H1 (cell line): ENCODE results near the gene GRAMD1B. TPM values are rescaled to one million over a fixed set of nuclear protein-coding genes. Genes with fewer than 3 reads are reported as not detected.

ENCODE experiments used
- CTCF ChIA-PET: fragments of 300-600 bp; sonication (Branson Sonifier 250); formaldehyde crosslinking; loops from one replicate; lab custom pipeline; 2021; ENCODE audit not compliant: partially characterized antibody; lab: Charles Lee
- POLR2A ChIA-PET: fragments of 300-600 bp; sonication (Branson Sonifier 250); formaldehyde crosslinking; loops from one replicate; lab custom pipeline; 2021; ENCODE audit warnings: inconsistent platforms; ENCODE audit not compliant: partially characterized antibody; lab: Charles Lee
- DNase-seq, 2 experiments: peaks; one replicate each; pipeline versions ENCODE4 v3.0.0 to v3.0.0-alpha.2; 2010 to 2022; ENCODE audit warnings: low spot score in 2 of 2, low read depth in 1 of 2, mixed read lengths in 1 of 2
- FAIRE-seq: peaks from 2 replicates; lab custom pipeline; 2011; peaks lifted over from hg19 to GRCh38; lab: Jason Lieb, UNC
- H2AFZ ChIP-seq: 2 replicates; pipeline ENCODE4 v1.8.1; 2012; ENCODE audit warnings: low read length, inconsistent platforms
- H2AK5ac ChIP-seq: 2 replicates; pipeline ENCODE4 v1.6.1; 2013; ENCODE audit warnings: low read depth, low read length
- H2BK120ac ChIP-seq: replicated peaks from 2 replicates; pipeline ENCODE3; 2013; ENCODE audit warnings: low read depth, low read length, inconsistent platforms
- H2BK12ac ChIP-seq: 2 replicates; pipeline ENCODE4 v1.6.1; 2013; ENCODE audit warnings: low read depth, low read length
- H2BK15ac ChIP-seq: 2 replicates; pipeline ENCODE4 v1.6.1; 2013; ENCODE audit warnings: low read length
- H2BK20ac ChIP-seq: 2 replicates; pipeline ENCODE4 v1.6.1; 2013; ENCODE audit warnings: low read length
- H2BK5ac ChIP-seq: 2 replicates; pipeline ENCODE4 v1.6.1; 2013; ENCODE audit warnings: low read depth, low read length
- H3K14ac ChIP-seq: 2 replicates; pipeline ENCODE4 v1.6.1; 2013; ENCODE audit warnings: inconsistent platforms; ENCODE audit not compliant: insufficient read length
- H3K18ac ChIP-seq: 2 replicates; pipeline ENCODE4 v1.6.1; 2013; ENCODE audit warnings: low read length; ENCODE audit errors: extremely low read depth
- H3K23ac ChIP-seq: 2 replicates; pipeline ENCODE4 v1.6.1; 2013; ENCODE audit warnings: inconsistent platforms; ENCODE audit not compliant: insufficient read length
- H3K23me2 ChIP-seq: 2 replicates; pipeline ENCODE4 v1.6.1; 2013; ENCODE audit warnings: low read depth, low read length
- H3K27ac ChIP-seq: 2 replicates; pipeline ENCODE4 v1.6.1; 2011; ENCODE audit warnings: low read depth, low read length, inconsistent platforms
- H3K27me3 ChIP-seq, 4 experiments: replicated peaks in 1 of 4; 1 replicate in 1 of 4; 2 replicates in 3 of 4; pipeline versions ENCODE4 v1.6.1 to v1.8.1; 2011 to 2013; ENCODE audit warnings: low read length in 3 of 4, mild to moderate bottlenecking in 3 of 4, inconsistent platforms in 2 of 4, mixed read lengths in 2 of 4, moderate library complexity in 1 of 4; ENCODE audit not compliant: control insufficient read depth in 3 of 4, insufficient read depth in 3 of 4; ENCODE audit errors: extremely low read depth in 1 of 4
- H3K36me3 ChIP-seq, 4 experiments: 2 replicates each; pipeline versions ENCODE4 v1.6.1 to v1.8.1; 2011 to 2013; ENCODE audit warnings: mild to moderate bottlenecking in 4 of 4, low read length in 3 of 4, moderate library complexity in 2 of 4, control low read depth in 1 of 4, inconsistent platforms in 1 of 4; ENCODE audit not compliant: insufficient read depth in 4 of 4, control insufficient read depth in 2 of 4
- H3K4ac ChIP-seq: replicated peaks from 2 replicates; pipeline ENCODE3; 2013; ENCODE audit warnings: low read length, low read depth, mixed read lengths, inconsistent platforms; ENCODE audit not compliant: insufficient read length
- H3K4me1 ChIP-seq, 4 experiments: replicated peaks in 1 of 4; 1 replicate in 1 of 4; 2 replicates in 3 of 4; pipeline versions ENCODE4 v1.6.1 to v1.8.1; 2011 to 2013; ENCODE audit warnings: low read length in 3 of 4, inconsistent platforms in 2 of 4, mixed read lengths in 1 of 4; ENCODE audit not compliant: insufficient read depth in 4 of 4, control insufficient read depth in 3 of 4
- H3K4me2 ChIP-seq, 2 experiments: 2 replicates each; pipeline versions ENCODE4 v1.6.1 to v1.8.1; 2011 to 2013; ENCODE audit warnings: low read depth in 2 of 2, low read length in 2 of 2, control low read depth in 1 of 2, inconsistent platforms in 1 of 2, mild to moderate bottlenecking in 1 of 2; ENCODE audit not compliant: insufficient read depth in 1 of 2
- H3K4me3 ChIP-seq, 4 experiments: fragments of 200-600, 300-600 bp in 1 of 4; sonication (generic), shearing (Covaris generic), sonication (Bioruptor Twin) in 1 of 4; 2 replicates each; pipeline versions ENCODE4 v1.5.1 to v1.8.1; 2011 to 2016; ENCODE audit warnings: low read length in 4 of 4, low read depth in 3 of 4, control low read depth in 2 of 4, inconsistent platforms in 2 of 4, mild to moderate bottlenecking in 2 of 4, mixed read lengths in 1 of 4, moderate library complexity in 1 of 4; ENCODE audit not compliant: insufficient read depth in 2 of 4; ENCODE audit errors: extremely low read depth in 1 of 4
- H3K56ac ChIP-seq: replicated peaks from 2 replicates; pipeline ENCODE3; 2013; ENCODE audit warnings: low read depth, mild to moderate bottlenecking, mixed read lengths, low read length, inconsistent platforms; ENCODE audit not compliant: insufficient read length
- H3K79me1 ChIP-seq: 2 replicates; pipeline ENCODE4 v1.6.1; 2013; ENCODE audit warnings: low read depth, low read length, control low read depth
- H3K79me2 ChIP-seq, 2 experiments: 2 replicates each; pipeline versions ENCODE4 v1.6.1 to v1.8.1; 2012 to 2013; ENCODE audit warnings: low read length in 2 of 2, mild to moderate bottlenecking in 2 of 2, inconsistent platforms in 1 of 2; ENCODE audit not compliant: insufficient read depth in 2 of 2, control insufficient read depth in 1 of 2
- H3K9ac ChIP-seq, 4 experiments: replicated peaks in 1 of 4; 1 replicate in 1 of 4; 2 replicates in 3 of 4; pipeline versions ENCODE4 v1.6.1 to v1.8.1; 2011 to 2013; ENCODE audit warnings: low read depth in 3 of 4, low read length in 3 of 4, control low read depth in 2 of 4, mild to moderate bottlenecking in 2 of 4, moderate library complexity in 2 of 4, inconsistent platforms in 1 of 4; ENCODE audit errors: extremely low read depth in 1 of 4
- H3K9me3 ChIP-seq, 2 experiments: 2 replicates each; pipeline versions ENCODE4 v1.6.1 to v1.8.1; 2012 to 2013; ENCODE audit warnings: mild to moderate bottlenecking in 2 of 2, moderate library complexity in 2 of 2, control low read depth in 1 of 2, inconsistent platforms in 1 of 2, low read depth in 1 of 2, low read length in 1 of 2, mixed read lengths in 1 of 2; ENCODE audit not compliant: insufficient read depth in 2 of 2
- H4K20me1 ChIP-seq, 2 experiments: replicated peaks in 1 of 2; 2 replicates each; pipeline versions ENCODE3 to v1.8.1; 2011 to 2013; ENCODE audit warnings: inconsistent platforms in 2 of 2, low read length in 2 of 2, mild to moderate bottlenecking in 1 of 2; ENCODE audit not compliant: insufficient read depth in 2 of 2, control insufficient read depth in 1 of 2
- H4K5ac ChIP-seq: 2 replicates; pipeline ENCODE4 v1.6.1; 2013; ENCODE audit warnings: low read length, low read depth, mixed read lengths, inconsistent platforms; ENCODE audit not compliant: insufficient read length
- H4K8ac ChIP-seq: 2 replicates; pipeline ENCODE4 v1.8.0; 2013; ENCODE audit warnings: mild to moderate bottlenecking, moderate library complexity, low read length, inconsistent platforms; ENCODE audit not compliant: insufficient read depth; ENCODE audit errors: extremely low read depth
- H4K91ac ChIP-seq: replicated peaks from 2 replicates; pipeline ENCODE3; 2013; ENCODE audit warnings: low read length, mixed read lengths, inconsistent platforms; ENCODE audit not compliant: insufficient read length
- ATF2 ChIP-seq: IDR thresholded peaks from 2 replicates; pipeline ENCODE4 v1.6.1; 2012; ENCODE audit warnings: low read length, inconsistent platforms
- BCL11A ChIP-seq, 2 experiments: IDR thresholded peaks; one replicate each; pipeline ENCODE4 v1.6.1; 2011; ENCODE audit warnings: low read depth in 2 of 2, low read length in 2 of 2, mild to moderate bottlenecking in 2 of 2
- CEBPB ChIP-seq: IDR thresholded peaks from 2 replicates; pipeline ENCODE4 v1.6.1; 2012; ENCODE audit warnings: low read depth, low read length
- CTCF ChIP-seq, 3 experiments: IDR thresholded peaks; 1 replicate in 2 of 3; 2 replicates in 1 of 3; pipeline versions ENCODE4 v1.5.1 to v1.6.1; 2011; ENCODE audit warnings: low read length in 3 of 3, mild to moderate bottlenecking in 3 of 3, inconsistent platforms in 2 of 3, low read depth in 1 of 3, moderate library complexity in 1 of 3; ENCODE audit not compliant: insufficient read depth in 1 of 3; ENCODE audit errors: control extremely low read depth in 1 of 3
- JUND ChIP-seq: IDR thresholded peaks from 2 replicates; pipeline ENCODE4 v1.6.1; 2011; ENCODE audit warnings: mild to moderate bottlenecking, improper control_type of control experiment, low read length
- PHF8 ChIP-seq: fragments of 200-600 bp; sonication (generic); conservative IDR thresholded peaks from 2 replicates; pipeline ENCODE4 v1.7.1; 2012; ENCODE audit warnings: low read depth, mild to moderate bottlenecking, inconsistent platforms, low read length, moderate library complexity
- RBBP5 ChIP-seq: IDR thresholded peaks from 2 replicates; pipeline ENCODE4 v1.7.1; 2012; ENCODE audit warnings: low read depth, mild to moderate bottlenecking, inconsistent platforms, low read length, moderate library complexity, borderline replicate concordance
- ZNF274 ChIP-seq: IDR thresholded peaks from 2 replicates; pipeline ENCODE4 v1.7.0; 2012; ENCODE audit warnings: low read length, borderline replicate concordance; ENCODE audit errors: extremely low read depth
- WGBS, 2 experiments: shearing (Covaris generic) in 1 of 2; methylation state at CpG; one replicate each; pipeline versions ENCODE4 v1.1.6 to v1.1.7; 2013 to 2015; ENCODE audit warnings: low lambda C conversion rate in 2 of 2, mixed read lengths in 2 of 2, inconsistent platforms in 1 of 2, low coverage in 1 of 2, missing lambda C conversion rate in 1 of 2; ENCODE audit not compliant: insufficient replicate concordance in 2 of 2, insufficient coverage in 1 of 2, insufficient read length in 1 of 2; ENCODE audit errors: extremely low coverage in 1 of 2, missing lambda C conversion rate in 1 of 2; 5-methylcytosine and 5-hydroxymethylcytosine counted together
- polyA plus RNA-seq, 7 experiments: library from polyadenylated mRNA; depleted of rRNA in 3 of 7; stranded (reverse) in 5 of 7; unstranded in 2 of 7; fragments of >200 nt in 5 of 7; fragments of 200-250 nt in 2 of 7; gene quantifications; 1 replicate in 5 of 7; 2 replicates in 1 of 7; 4 replicates in 1 of 7; pipeline versions ENCODE4 v1.2.1 to v1.2.3, GENCODE V29; 2011 to 2013; ENCODE audit warnings: missing spikeins in 2 of 7, mixed read lengths in 2 of 7
- total RNA-seq: library from RNA; stranded (reverse); fragmentation: NEBNext Ultra II Directional; extraction: Animal tissue kit (Norgen Biotek cat#: 25700); gene quantifications from 2 replicates; pipeline ENCODE4 v1.2.1, GENCODE V29; 2021

The GRAMD1B gene
- total and polyA plus RNA-seq, 2 of the 8 experiments (the other 6 are each of a cell fraction or from before 2014, with no cell fraction given), result 10.1 to 21.2 TPM

DNA sequence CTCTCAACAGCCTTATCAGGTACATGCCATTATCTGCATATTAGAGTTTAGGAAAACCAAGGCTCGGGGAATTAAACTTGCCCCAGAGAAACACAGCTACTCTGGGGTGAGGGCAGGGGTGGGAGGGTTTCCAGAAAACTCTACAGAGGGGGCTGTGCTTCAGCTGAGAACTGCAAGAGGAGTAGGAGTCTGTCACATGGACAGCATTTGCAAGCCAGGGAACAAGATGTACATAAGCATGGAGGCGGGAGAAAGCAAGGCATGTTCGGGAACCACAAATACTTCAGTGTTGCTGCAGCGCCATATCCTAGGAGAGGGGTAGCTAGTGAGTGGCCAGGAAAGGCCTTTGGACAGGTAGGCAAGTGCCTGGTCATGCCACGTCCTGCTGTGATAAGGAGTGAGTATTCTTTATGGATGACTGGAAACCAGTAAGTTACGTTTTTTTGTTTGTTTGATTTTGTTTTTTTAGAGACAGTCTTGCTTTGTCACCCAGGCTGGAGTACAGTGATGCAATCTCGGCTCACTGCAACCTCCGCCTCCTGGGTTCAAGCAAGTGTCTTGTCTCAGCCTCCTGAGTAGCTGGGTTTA lies 57.2 kb downstream of the GRAMD1B start:
- Histone ChIP-seq H2AK5ac (0 out of 2 replicates have a peak overlapping the region, but pooled peaks have one; percentile 19), H4K8ac (peak overlapping the region; percentile 9; the same call in 1 of the 2 replicates), H3K23ac (no peak overlapping the region), H3K4me1 (peaks cover 0 to 2% (median 0%) of the 10 kb centered on the region in 4 experiments; a peak in 1 of 7 replicates), H4K5ac (no peak overlapping the region), H3K27ac (no peak overlapping the region), H3K23me2 (no peaks in the 10 kb centered on the region), H3K79me2 (no peaks in the 10 kb centered on the region), H3K4me2 (no peak overlapping the region), H4K20me1 (no peaks in the 10 kb centered on the region), H2BK120ac (no peak overlapping the region), H3K56ac (no peak overlapping the region), H4K91ac (no peak overlapping the region), H2BK15ac (no peak overlapping the region), H3K18ac (no peak overlapping the region), H3K9me3 (no peaks in the 10 kb centered on the region), H3K14ac (no peak overlapping the region), H3K79me1 (no peaks in the 10 kb centered on the region), H3K4ac (no peak overlapping the region), H3K4me3 (no peak overlapping the region), H2BK12ac (0 out of 2 replicates have a peak overlapping the region, but pooled peaks have one; percentile 39), H3K9ac (no peak overlapping the region), H2BK5ac (no peak overlapping the region; the same call in none of the 2 replicates), H3K36me3 (no peaks in the 10 kb centered on the region; a peak in 1 of 8 replicates), H2BK20ac (no peak overlapping the region), H2AFZ (no peak overlapping the region), H3K27me3 (no peaks in the 10 kb centered on the region)
- WGBS, 2 experiments, result 84% methylated on average over 8 of the region's 8 CpGs; no CpG with 5 or more reads in 1 of the 2 experiments
- FAIRE-seq (no peak), DNase-seq (no peak)
- CTCF ChIA-PET, result interaction anchor here (0.6 to 4.4 kb wide), 13 partner anchors 9 to 333 kb away, joined by 3 to 14 read pairs (median 4); no protein-coding TSS in a partner anchor
- POLR2A ChIA-PET, result no interaction called here
- no peak for TF ChIP-seq JUND
- no peak for TF ChIP-seq ZNF274
- no peak for TF ChIP-seq CEBPB
- TF ChIP-seq RBBP5, result no peak
- TF ChIP-seq ATF2, result no peak
- TF ChIP-seq PHF8, result no peak
- TF ChIP-seq CTCF (IDR thresholded peaks at IDR 0.05; ENCODE audit: control extremely low read depth in 1 of 3, insufficient read depth in 1 of 3, low read depth in 1 of 3, low read length in 3 of 3), result no peak
- no peak for TF ChIP-seq BCL11A (IDR thresholded peaks at IDR 0.05; ENCODE audit: low read depth in 2 of 2, low read length in 2 of 2)
